AG04449 (cell line): ENCODE data around the gene VAV2.

ENCODE experiments used
- CTCF ChIA-PET: fragments of 350-600 bp; formaldehyde crosslinking; extraction: SDS; loops from one replicate; lab custom pipeline; 2021; ENCODE audit warnings: antibody characterized with exemption; lab: Yijun Ruan, JAX
- POLR2A ChIA-PET: fragments of 400-600, 350-600 bp; formaldehyde crosslinking; extraction: SDS; loops from one replicate; lab custom pipeline; 2020; ENCODE audit warnings: antibody characterized with exemption, inconsistent platforms; lab: Yijun Ruan, JAX
- DNase-seq: peaks from one replicate; pipeline ENCODE4 v3.0.0-alpha.2; 2010; ENCODE audit warnings: low read depth, low spot score
- H3K4me3 ChIP-seq: 2 replicates; pipeline ENCODE4 v1.5.1; 2011; ENCODE audit warnings: low read depth, mild to moderate bottlenecking, control low read depth, low read length
- TF ChIP-seq, protein P1 (sequence below): IDR thresholded peaks from one replicate; pipeline ENCODE4 v1.5.1; 2011; ENCODE audit warnings: mild to moderate bottlenecking, moderate library complexity, low read length, control low read depth, inconsistent platforms; ENCODE audit not compliant: insufficient read depth; ENCODE audit errors: missing control alignments

Gene VAV2

DNA sequence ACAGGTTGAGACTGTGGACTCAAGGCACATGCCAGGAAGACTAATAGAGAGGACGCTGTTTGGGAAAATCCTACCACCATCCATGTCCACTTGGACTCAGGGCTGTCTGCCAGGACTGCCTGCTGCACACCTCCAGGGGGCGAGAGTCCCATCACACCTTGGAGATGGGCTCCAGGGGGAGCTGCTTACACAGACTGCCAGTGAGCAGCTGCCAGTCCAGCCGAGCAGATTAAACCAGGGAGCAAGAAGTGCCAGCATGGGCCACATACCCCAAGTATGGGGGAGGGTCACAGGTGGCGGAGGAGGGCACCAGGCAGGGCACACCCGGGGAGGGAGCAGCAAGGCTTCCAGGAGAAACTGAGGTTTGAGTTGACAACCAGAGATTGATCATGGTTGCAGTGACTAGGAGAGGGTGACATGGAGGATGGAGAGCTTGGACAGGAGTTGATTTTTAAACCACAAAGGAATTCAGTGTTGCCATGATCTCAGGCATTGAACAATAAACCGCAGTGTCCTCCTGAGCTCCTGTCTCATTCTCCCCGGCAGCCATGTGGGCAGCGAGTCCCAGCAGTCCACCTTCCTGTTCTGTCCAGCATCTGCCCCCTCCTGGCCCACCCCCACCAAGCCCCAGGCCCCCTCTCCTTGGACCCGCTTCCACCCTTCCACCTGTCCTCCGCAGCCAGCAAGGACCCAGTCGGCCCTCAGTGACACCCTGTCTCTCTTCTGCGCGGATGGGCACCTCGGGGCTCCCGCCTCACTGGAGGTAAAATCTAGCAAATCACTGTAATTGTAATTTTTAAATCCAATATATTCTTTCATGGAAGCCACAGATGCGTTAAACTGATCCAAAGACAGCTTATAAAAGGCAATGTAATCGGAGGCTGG lies 3.1 kb upstream of the VAV2 start:
- TF ChIP-seq, protein P1, sequence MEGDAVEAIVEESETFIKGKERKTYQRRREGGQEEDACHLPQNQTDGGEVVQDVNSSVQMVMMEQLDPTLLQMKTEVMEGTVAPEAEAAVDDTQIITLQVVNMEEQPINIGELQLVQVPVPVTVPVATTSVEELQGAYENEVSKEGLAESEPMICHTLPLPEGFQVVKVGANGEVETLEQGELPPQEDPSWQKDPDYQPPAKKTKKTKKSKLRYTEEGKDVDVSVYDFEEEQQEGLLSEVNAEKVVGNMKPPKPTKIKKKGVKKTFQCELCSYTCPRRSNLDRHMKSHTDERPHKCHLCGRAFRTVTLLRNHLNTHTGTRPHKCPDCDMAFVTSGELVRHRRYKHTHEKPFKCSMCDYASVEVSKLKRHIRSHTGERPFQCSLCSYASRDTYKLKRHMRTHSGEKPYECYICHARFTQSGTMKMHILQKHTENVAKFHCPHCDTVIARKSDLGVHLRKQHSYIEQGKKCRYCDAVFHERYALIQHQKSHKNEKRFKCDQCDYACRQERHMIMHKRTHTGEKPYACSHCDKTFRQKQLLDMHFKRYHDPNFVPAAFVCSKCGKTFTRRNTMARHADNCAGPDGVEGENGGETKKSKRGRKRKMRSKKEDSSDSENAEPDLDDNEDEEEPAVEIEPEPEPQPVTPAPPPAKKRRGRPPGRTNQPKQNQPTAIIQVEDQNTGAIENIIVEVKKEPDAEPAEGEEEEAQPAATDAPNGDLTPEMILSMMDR = no peak
- no peak for DNase-seq
- POLR2A ChIA-PET = no interaction called here

DNA sequence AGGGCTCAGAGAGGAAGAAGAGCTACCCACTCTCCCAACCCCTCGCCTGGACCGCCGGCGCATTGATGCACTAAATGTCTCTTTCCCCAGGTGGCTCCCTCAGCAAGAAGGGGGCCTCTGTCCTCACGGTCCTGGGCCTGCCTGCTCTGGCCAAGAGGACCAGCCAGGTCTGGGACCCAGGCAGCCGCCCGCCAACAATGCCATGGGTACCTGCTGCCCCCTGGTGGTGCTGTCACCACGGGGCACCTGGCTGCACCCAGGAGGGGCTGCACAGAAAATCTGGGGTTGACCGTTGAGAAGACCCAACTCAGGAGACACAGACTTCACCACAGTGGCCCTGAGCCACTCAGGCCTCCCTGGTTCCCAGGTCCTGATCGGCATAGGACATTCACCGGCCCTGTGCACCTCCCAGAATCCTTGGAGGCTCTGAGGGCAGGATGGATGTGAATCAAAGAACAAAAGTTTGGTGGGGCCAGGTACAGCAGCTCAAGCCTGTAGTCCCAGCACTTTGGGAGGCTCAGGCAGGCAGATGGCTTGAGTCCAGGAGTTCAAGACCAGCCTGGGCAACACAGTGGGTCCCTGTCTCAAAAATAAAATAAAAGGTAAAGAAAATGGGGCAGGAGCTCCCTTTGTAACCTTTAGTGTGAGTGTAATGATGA lies 2.4 kb upstream of the VAV2 start:
- TF ChIP-seq, protein P1 = peak; percentile 99
- ChIA-PET CTCF (interaction anchor here (0.7 to 5.5 kb wide), 60 partner anchors 8 to 618 kb away, joined by 3 to 364 read pairs (median 4); partner anchors contain the start of genes BRD3OS and STKLD1), POLR2A (interaction anchor here (1.8 kb wide), 1 partner anchor 212 kb away, joined by 11 read pairs; no protein-coding TSS in a partner anchor)
- no peak for DNase-seq
- no peak overlapping the region for H3K4me3 ChIP-seq

More for the DNA sequence above, 3.1 kb upstream of the VAV2 start:
- no peak overlapping the region for H3K4me3 ChIP-seq
- CTCF ChIA-PET = interaction anchor here (0.7 to 5.5 kb wide), 44 partner anchors 10 to 286 kb away, joined by 3 to 364 read pairs (median 4); partner anchors contain the start of gene BRD3OS

DNA sequence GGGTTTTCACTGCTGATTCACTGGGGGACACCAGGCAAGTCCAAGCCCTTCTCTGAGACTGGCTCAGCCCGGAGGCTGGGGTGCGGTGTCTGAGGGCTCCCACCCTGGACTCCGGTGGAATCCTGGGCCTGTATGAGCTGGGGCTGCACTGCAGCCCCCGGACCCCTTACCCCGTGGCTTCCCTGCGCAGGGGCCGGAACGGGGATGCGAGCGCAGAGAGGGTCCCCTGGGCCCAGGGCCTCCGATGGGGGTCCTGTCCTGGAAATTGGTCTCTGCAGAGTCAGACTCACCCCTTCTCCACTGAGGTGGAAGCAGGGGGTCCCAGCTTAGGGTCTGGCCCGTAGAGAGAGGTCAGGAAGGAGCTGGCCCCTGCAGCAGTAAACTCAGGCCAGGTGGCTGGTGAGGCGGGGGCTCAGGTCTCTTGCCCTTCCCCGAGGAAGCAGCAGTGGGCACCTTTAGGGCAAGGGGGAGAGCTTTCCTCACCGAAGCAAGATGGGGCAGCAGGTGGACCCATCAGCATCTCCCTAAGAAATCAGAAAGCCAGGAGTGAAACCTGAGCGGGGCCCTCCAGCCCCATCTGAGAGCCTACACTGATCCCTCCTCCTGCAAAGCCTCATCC lies 1.6 kb upstream of the VAV2 start:
- H3K4me3 ChIP-seq = peak overlapping the region; percentile 86
- CTCF ChIA-PET = interaction anchor here (0.7 to 5.5 kb wide), 52 partner anchors 9 to 617 kb away, joined by 3 to 364 read pairs (median 5); partner anchors contain the start of genes BRD3OS and STKLD1
- POLR2A ChIA-PET = interaction anchor here (1.0 to 1.8 kb wide), 3 partner anchors 12 to 212 kb away, joined by 3 to 11 read pairs (median 4); partner anchors contain the start of gene BRD3OS
- TF ChIP-seq, protein P1 = no peak
- DNase-seq = no peak

DNA sequence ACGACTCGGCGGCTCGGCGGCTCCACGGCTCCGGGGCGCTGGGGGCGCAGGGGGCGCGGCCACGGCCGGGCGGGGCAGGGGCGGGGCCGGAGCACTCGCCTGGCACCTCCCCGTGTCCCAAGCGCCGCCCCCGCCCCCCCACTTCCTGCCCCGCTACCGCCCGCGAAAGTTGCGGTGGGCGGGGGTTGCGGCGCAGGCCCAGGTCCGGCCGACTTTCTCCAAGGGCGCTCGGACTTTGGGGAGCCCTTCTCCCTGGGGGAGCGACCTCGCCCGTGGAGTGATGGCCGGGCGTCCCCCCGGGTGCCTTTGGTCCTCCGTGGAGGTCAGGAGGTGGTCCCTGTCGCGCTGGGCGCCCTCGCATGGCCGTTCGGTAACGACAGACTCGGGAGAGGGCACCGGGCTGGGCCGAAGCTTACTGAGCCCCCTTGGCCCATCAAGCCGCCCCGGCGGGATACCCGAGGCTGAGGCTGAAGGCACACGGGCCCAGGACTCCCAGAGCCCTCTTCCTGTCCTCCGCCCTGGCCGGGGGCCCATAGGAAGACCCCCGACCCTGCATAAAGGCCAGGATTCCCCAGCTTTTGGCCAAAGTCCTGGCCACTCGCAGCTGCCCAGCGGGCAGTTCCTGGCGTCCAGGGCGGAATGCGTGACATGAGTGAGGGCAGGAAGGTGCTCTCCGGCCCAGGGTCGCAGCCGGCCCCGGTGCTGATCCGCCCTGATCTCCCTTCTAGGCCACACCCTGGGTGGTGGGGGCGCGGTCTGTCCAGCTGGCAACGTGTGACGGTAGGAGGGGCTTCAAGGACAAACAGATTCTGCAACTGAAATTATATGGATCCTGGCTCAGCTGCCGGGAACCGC lies 883 bp upstream of the VAV2 start:
- DNase-seq = peak; percentile 44
- ChIA-PET POLR2A (interaction anchor here (1.0 to 1.8 kb wide), 3 partner anchors 13 to 211 kb away, joined by 3 to 11 read pairs (median 4); partner anchors contain the start of gene BRD3OS), CTCF (interaction anchor here (0.7 to 5.5 kb wide), 39 partner anchors 9 to 617 kb away, joined by 3 to 364 read pairs (median 6); partner anchors contain the start of genes BRD3OS and STKLD1)
- H3K4me3 ChIP-seq = peak overlapping the region; percentile 86
- TF ChIP-seq, protein P1 = peak; percentile 50

DNA sequence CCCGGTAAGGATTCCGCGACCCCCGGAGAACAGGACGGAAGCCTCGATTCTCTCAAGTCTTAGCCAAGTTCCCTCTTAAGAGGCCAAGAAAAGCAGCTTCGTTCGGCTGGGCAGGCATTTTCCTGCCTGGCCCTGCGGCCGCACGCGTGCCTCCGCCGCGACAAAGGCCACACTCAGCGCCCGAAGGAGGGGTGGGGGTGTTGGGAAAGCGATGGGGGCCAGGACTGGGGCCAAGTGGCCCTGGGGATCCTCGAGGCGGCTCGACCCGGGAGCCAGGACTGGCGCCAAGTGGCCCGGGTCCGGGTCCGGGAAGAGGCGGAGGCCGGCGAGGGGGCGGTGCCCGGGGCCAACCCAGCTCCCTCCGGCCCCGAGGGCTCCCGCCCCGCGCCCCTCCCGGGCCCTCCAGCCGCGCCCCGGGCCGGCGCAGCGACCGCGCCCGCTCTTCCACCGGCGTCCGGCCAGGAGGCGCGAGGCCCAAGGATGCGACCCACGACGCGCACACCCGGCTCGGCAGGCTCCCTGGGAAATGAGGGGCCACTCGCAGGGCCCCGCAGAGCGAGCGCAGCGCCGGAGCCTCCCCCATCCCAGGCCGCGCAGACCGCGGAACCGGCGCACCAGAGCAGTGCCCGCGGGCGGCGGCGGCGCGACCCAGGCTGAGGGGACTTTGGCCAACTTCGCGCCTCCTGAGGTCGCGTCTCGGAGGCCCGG lies 756 bp downstream of the VAV2 start:
- TF ChIP-seq, protein P1 = no peak
- no peak for DNase-seq
- ChIA-PET CTCF (interaction anchor here (0.8 to 1.6 kb wide), 6 partner anchors 12 to 209 kb away, joined by 3 to 12 read pairs (median 4); no protein-coding TSS in a partner anchor), POLR2A (interaction anchor here (1.1 kb wide), 1 partner anchor 36 kb away, joined by 4 read pairs; no protein-coding TSS in a partner anchor)
- H3K4me3 ChIP-seq = peak overlapping the region; percentile 86
